ENCODE data around the gene PDXP.
A peak's percentile ranks its signal among the peaks of the same experiment; 100 is the strongest.
"Not testable (repeated sequence)": the region's sequence is repeated elsewhere in the genome, so short reads cannot be mapped to it uniquely, and the experiment has no call there.

Gene PDXP

DNA sequence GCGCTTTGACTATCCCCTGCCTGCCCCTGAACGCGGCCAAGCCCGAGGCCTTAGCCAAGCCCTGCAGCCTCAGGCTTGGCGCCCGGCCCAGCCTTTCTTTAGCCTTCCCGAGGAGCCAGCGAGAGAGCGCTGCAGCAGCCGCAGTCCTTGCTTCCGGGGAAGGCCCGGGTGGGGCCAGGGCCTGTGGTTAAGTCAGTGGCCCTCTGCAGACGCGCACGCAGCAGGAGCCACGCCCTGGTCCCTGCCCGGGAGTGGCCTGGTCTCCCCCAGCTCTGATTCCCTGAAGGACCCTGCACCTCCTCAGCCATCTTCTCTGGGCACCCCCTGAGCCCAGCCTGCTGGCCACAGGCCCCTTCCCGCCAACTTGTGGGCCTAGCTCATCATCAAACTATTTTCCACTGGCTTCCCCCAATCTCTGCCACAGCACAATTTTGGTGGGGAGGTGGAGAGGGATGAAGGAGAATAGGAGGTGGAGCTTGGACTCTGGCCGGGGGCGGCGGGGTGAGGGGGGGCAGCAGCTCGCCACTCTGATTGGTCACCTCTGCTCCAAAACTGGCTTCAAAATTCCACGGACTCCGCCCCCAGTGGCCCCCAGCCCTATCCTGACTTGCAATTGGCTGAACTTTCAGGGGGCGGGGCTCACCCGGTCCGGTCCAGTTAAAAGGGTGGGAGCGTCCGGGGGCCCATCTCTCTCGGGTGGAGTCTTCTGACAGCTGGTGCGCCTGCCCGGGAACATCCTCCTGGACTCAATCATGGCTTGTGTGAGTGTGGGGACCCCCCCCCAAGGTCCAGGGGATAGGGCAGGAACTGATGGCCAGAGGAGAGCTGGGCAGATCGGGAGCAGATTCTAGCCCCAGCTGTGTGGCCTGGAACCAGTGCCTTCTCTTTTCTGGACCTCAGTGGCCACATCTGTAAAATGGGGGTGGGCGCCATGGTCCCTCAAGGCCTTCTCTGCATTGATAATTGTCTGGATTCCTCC is 16.7 kb downstream of the PDXP start, which contains the start of gene LGALS1:
Gene LGALS1 (plus strand): TSS at position 686 of the 979 bp plus-strand sequence. CDS start 67 bp downstream, at position 753.
- DNase-seq (ENCODE audit: low read depth): peak; percentile 97

DNA sequence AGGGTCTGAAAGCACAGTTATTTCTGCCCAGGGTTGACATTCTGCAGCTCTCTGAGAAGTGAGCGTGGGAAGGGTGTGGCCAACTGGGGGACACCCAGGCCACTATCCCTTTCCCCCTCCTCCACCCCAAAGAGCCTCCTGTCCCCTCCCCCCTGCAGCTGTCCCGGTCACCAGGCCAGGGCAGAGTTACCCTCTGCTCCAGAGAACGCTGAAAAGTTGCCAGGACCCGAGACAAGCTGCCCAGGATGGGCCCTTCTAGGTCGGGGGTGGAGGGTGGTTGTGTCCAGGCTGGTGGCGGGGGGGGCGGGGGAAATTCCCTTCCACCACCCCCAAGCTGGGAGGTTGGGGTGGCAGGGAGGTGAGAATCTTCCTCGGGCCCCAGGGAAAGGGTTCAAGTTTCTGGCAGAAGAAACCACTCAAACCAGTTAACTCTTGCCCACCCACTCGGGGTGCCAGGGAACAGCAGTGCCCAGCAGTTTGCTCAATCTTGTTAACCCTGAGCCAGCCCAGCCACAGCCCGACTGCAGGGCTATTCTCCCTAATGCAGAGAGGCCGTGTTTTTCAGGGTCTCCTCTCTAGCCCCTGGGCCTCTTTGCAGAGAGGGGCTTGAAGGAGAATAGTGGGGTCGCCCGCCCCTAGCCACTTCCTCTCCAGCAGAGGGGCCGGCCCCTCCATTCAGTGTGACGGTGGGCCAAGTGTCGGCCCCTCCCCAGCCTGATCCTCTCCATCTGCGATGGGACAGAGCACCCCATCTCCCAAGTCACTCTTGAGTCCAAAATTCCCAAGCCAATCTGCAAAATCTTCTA is 17.6 kb downstream of the PDXP start:
- peak; percentile 26 for DNase-seq (ENCODE audit: low read depth)

DNA sequence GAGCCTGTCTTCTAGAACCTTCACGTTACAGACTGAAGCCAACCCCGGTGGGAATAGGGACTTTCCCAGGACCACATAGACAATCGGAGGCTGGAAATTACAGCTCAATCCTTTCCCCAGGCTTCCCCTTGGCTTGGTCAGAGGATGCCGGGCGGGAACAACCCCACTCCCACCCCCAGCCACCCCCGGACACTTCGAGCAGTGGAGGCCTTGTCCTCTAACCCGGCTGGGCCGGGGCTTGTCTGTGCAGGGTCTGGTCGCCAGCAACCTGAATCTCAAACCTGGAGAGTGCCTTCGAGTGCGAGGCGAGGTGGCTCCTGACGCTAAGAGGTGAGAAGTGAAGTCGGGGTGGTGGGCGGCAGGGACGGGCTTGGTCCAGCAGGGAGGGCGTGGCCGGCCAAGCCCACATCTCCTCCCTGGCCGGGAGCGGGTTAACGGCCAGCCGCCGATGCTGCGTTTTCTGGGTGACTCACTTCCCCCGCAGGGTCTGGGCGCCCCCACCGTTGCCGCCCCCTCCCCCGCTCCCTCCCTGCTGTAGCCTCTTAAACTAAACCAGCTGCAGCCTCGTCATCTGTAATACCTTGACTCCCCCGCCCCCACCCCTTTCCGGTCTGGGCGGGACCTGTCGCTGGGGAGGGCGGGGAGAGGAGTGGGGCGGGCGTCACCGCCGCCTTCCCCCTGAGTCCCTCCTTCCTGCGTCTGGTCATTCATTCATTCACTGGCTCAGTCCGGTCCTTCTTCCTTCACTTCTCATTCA is 18.4 kb downstream of the PDXP start:
- peak; percentile 99 for DNase-seq (ENCODE audit: low read depth)

DNA sequence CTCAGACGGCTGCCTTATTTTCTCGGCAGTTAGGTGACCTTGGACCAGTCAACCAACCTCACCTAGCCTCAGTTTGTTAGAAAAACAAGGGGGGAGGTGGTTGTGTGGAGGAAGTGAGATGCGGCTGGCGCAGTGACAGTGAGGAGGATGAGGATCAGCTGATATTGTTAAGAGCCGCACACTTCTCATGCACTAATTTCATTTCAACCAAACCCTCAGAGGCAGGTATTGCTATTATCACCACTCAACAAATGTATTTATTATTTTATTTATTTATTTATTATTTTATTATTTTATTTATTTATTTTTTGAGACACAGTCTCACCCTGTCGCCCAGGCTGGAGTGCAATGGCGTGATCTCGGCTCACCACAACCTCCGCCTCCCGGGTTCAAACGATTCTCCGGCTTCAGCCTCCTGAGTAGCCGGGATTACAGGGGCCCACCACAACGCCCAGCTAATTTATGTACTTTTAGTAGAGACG is 19.0 kb downstream of the PDXP start:
- DNase-seq (ENCODE audit: low read depth): no peak

DNA sequence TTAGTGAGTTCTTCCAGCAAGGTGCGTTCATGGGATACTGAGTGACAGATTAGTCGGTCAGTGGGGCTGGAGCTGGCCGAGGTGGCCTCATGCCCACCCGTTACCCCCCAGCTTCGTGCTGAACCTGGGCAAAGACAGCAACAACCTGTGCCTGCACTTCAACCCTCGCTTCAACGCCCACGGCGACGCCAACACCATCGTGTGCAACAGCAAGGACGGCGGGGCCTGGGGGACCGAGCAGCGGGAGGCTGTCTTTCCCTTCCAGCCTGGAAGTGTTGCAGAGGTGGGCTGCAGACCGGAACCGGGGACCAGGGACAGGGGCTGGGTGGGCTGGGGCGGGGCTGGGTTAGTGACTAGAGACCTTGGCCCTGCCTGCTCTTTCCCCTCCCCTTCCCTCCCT is 19.8 kb downstream of the PDXP start:
- no peak for DNase-seq (ENCODE audit: low read depth)

DNA sequence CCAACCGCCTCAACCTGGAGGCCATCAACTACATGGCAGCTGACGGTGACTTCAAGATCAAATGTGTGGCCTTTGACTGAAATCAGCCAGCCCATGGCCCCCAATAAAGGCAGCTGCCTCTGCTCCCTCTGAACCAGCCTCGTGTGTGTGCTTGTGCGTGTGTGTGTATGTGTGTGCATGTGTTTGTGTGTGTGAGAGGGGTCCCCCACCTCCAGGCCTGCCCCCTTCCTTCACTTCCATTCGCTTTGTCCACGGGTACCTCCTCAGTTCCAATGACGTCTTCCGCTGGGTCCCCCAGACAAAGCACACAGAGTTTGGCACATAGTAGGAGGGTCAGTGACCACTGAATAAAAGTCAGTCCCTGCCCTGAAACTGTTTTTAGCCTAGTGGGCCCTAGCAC is 21.1 kb downstream of the PDXP start:
- DNase-seq (ENCODE audit: low read depth): no peak

DNA sequence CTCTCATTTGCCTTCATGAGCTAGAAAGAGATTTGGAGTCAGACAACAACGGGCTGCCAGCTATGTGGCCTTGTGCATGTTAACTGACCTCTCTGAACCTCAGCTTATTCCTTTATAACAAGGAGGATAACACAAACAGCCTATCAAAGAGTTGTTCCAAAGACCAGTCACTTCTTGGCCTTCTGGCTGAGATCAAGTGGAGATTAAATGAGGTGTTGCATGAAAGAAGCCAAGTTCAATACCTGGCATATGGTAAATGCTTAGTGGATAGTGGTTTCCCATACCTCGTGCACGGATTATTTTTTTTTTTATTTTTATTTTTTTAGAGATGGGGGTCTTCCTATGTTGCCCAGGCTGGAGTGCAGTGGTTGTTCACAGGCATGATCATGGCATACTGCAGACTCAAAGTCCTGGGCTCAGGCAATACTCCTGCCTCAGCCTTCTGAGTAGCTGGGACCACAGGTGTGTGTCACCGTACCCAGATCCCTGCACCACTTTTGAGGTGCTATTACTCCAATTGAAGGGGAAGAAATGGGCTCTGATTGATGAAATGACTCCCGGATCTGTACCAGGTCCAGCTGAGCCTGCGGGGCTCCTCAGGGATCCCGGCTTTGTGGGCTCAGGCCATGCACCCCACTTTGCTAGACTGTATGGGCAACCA is 21.8 kb downstream of the PDXP start:
- no peak for DNase-seq (ENCODE audit: low read depth)

DNA sequence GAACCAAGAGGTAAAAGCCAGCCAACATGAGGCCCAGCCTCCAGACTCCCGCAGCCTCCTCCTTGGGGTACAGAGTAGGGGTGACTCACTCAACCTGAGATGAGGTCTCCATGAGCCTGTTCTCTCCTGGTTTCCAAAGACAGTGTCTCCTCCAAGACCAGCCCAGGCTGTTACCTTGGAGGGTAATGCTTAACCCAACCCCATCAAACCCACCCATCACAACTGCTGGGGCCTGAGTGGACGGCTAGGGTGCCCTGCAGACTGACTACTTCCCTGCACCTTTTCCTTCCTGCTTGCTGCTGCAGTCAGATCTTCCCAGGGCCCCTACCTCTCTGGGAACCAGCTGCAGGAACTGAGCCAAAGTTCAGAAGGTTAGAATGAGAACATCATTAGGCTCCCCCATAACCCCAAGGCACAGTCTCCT is 22.5 kb downstream of the PDXP start:
- peak; percentile 68 for DNase-seq (ENCODE audit: low read depth)

DNA sequence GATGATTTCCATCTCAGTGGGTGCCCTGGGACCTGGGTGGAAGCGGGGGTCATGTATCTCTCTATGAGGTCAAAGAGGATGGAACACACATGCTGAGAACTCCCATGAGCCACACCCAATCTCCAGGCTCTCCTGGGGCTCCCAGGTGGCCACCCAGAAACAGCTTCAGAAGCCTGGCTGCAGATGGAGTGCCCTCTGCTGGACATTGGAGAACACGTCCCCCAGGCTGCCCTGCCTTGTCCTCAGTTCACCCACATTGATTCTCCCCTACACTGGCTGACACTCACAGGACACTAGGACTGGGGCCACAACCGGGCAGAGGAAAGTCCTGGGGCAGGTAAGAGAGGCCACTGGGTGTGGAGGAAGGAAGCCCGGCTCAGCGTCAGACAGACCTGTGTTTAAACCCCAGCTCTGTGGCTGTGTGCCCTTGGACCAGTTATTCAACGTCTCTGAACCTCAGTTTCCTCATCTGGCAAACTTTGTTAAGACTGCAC is 23.1 kb downstream of the PDXP start:
- DNase-seq (ENCODE audit: low read depth): peak; percentile 81

DNA sequence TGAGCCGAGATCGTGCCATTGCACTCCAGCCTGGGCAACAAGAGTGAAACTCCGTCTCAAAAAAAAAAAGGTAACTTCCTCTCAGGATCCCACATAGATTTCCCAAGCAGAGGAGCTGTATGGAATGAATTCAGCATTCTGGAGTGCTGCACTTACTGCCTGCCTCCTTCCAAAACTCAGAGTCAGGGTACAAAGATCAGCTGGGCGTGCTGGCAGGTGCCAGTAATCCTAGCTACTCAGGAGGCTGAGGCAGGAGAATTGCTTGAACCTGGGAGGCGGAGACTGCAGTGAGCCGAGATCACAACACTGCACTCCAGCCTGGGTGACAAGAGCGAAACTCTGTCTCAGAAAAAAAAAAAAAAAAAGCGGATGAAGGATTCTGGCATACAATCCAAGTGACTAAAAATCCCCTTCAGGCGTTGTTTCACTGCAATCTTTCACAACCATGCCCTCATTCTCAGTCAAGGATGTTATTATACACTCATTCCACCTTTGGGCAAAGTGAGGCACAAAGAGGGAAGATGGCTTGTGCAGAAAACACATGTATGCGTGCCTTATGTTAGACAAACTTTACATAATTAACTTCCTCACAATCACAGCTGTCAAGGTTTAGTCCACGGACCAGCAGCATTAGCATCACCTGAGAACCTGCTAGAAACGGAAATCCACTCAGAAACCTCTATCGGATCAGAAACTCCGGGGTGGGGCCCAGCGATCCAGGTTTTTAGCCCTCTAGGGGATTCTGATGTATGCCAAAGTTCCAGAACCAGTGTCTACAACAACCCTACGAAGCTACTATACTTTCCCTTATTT is 26.5 kb downstream of the PDXP start:
- no peak for DNase-seq (ENCODE audit: low read depth)

DNA sequence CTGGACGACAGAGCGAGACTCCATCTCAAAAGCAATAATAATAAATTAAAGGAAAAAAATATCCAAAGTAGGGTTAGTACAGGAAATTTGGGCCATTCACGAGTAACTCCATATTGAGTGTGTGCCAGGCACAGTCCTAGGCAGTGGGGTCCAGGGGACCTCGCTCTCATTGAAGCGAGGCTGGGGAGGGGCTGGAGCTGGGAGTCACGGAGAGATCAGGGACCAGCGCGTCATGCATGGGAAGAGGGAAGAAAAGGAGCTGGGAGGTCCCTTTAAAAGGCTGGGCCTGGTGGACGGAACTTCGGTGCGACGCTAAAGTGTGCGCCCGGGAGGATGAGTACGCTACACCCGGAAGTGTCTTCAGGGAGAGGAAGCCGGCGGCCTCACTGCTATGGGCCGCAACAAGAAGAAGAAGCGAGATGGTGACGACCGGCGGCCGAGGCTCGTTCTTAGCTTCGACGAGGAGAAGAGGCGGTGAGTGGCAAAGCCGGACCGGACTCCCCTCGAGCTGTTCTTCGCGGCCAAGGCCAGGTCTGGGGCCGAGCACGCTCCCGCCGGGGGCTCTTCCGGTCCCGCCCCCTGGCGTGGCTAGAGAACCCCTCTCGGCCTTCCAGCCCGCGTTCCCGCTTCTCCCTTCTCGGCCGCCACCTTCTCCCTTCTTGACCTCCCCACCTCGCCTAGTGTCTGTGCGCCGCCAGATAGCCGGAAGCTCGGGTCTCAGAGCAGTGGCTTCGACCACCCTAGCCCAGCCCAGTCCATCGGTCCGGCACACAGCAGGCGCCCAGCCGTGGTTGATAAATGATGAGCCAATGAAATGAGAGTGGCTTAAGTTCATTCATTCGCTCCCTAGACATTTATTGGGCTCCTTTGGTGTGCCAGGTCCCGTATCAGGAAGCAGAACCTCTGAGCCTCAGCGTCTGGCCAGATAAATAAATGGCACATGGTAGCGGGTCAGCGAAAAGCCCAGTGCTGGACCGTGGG is 27.8 kb downstream of the PDXP start, which contains the start of gene NOL12:
Gene NOL12 (plus strand): TSS at position 342 of the 981 bp plus-strand sequence. CDS start 50 bp downstream, at position 392.
- peak; percentile 90 for DNase-seq (ENCODE audit: low read depth)

DNA sequence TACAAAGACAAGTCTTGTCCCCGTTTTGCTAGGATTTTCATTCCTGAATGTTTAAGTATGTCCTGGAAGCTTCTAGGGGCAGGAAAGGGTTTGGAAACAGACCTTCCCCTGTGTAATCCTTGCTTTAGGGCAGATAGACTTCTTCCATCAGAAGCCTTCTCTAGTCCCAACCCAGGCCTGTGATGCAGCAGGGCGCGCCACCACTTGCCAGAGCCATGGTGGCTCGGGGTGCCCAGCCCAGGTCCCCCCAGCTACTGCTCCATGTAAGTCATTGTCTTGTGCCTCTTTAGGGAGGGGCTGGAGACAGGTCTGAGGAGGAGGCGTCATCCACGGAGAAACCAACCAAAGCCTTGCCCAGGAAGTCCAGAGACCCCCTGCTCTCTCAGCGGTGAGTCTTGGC is 31.9 kb downstream of the PDXP start:
- DNase-seq (ENCODE audit: low read depth): no peak

DNA sequence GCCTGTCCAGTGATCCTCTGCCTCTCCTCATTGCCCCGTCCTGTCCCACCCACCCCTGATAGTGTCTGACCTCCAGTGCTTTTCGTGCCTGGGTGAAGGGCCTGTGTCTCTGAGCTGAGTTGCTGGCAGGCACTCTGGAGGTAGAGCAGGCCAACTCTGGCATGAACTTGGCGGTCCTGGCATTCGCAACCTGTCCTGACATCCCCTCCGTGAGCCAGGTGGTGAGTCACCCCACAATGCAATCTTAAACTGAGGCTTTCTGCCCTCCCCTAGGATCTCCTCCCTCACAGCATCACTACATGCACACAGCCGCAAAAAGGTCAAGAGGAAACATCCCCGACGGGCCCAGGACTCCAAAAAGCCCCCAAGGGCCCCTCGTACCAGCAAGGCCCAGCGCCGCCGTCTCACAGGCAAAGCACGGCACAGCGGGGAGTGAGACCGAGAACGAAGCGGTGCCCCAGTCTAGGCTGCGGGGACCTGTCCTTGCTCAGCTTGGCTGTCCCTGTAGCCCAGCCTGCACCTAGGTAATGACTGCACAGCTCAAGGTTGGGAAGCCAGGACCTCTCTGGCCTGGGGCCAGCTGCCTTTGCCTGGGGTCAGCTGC is 32.5 kb downstream of the PDXP start:
- DNase-seq (ENCODE audit: low read depth): no peak

DNA sequence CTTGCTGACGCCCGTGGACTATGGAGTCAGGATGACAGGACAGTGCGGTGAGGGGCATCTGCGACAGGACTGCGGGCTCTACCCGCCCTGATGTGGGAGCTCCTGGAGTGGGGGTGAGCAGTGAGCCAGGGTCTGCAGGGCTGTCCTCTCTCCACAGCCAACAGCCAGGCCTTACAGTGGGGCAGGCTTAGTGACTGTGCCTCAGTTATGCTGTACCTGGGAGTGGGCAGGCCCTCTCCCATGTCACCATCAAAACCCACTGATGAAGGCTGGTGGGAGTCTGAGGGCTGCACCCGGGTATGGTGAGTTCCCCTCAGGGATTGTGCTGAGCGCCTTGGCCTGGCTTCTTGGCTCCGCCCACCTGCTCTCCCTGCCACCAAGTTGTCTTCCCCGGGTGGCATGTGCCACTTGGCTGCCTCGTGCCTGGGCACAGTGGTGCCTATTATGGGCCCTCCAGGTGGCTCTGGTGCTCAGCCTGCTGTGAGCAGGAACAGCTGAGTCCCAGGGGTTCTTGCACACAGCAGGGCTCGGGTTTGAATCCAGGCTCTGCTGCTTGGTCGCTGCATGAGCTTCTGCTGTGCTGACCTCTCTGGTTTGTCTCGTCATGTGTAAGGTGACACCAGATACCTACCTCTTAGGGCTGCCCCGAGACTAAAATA is 34.2 kb downstream of the PDXP start:
- no peak for DNase-seq (ENCODE audit: low read depth)

DNA sequence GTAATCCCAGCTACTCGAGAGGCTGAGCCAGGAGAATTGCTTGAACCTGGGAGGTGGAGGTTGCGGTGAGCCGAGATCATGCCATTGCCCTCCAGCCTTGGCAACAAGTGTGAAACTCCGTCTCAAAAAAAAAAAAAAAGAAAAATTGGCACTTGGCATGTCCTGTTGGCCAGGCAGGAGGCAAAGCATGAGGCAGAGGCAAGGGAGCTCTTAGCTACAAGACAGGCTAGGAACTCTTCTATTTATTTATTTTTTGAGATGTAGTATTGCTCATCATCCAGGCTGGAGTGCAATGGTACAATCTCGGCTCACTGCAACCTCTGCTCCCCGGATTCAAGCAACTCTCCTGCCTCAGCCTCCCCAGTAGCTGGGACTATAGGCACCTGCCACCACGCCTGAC is 35.6 kb downstream of the PDXP start:
- not testable (repeated sequence) for DNase-seq (ENCODE audit: low read depth)

DNA sequence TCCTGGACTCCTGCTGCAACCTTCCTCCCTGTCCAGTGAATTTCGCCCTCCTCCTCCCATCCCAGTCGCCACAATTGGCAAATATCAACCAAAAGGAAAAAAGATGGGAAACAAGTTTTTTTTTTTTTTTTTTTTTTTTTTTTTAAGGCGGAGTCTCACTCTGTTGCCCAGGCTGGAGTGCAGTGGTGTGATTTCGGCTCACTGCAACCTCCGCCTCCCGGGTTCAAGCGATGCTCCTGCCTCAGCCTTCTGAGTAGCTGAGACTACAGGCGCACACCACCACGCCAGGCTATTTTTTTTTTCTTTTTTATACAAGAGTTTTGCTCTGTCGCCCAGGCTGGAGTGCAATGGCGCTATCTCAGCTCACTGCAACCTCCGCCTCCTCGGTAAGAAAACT is 37.7 kb downstream of the PDXP start:
- DNase-seq (ENCODE audit: low read depth): not testable (repeated sequence)

DNA sequence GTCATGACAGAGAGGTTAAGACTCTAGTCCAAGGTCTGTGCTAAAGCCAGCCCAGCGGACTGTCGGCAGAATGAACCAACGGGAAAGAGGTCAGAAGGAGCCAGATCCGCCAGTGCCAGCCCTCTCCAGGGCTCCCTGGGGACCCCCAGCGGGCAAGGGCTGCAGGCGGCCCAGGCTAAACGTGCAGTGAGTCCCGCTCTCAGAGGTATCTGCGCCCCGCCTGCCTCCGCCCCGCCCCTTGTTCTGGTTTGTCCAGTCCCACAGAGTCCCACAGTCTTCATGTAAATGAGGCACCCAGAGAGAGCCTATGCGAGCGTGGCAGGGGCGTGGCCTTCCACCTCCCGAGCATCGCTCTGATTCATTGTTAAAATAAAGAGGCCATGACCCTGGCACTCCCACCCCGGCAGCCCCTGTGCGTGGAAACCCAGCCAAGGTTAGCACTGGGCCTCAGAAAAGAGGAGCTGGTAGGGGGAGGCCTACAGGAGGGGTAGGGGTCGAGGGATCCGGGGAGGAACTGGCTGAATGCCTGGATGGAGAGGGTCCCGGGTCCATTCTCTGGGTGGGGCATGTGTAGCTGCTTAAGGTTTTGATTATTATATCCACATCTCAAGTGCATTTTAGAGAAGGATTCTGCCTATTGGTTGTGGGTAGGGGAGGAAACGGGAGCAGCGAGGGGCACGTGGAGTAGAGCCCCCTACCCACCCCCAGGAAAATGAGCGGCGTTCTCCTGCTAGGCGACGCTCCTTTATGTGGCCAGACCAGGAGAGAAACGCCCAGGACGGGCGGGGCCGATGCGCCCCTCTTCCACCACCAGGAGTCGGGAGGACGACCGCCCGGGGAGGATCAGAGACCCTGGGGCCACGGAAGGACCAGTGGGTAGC is 38.4 kb downstream of the PDXP start, which contains the start of gene TRIOBP:
Gene TRIOBP (plus strand): TSS at position 392 of the 881 bp plus-strand sequence. CDS start 4,318 bp downstream, outside the sequence.
- DNase-seq (ENCODE audit: low read depth): peak; percentile 96

All from iris pigment epithelial cell (primary cell).